RWPE1 (cell line): Measurements from ENCODE around the gene IL17A.

Source experiments
- CTCF ChIA-PET: fragments of 350-600 bp; sonication (Branson Sonifier 250); formaldehyde crosslinking; extraction: SDS; loops from one replicate; lab custom pipeline; 2021; lab: Yijun Ruan, JAX
- POLR2A ChIA-PET: fragments of 400-600 bp; formaldehyde crosslinking; extraction: SDS; loops from one replicate; lab custom pipeline; 2020; ENCODE audit warnings: antibody characterized with exemption; ENCODE audit not compliant: low non-redundant PET; lab: Yijun Ruan, JAX
- DNase-seq: peaks from one replicate; pipeline ENCODE4 v3.0.0; 2012; ENCODE audit warnings: low spot score
- H3K27ac ChIP-seq: fragments of 450-650 bp; 2 replicates; pipeline ENCODE4 v1.5.1; 2017
- TF ChIP-seq, protein P1 (sequence below): fragments of 450-650 bp; conservative IDR thresholded peaks from 2 replicates; pipeline ENCODE4 v1.5.1; 2017; ENCODE audit warnings: low read depth, mild to moderate bottlenecking

IL17A gene

DNA sequence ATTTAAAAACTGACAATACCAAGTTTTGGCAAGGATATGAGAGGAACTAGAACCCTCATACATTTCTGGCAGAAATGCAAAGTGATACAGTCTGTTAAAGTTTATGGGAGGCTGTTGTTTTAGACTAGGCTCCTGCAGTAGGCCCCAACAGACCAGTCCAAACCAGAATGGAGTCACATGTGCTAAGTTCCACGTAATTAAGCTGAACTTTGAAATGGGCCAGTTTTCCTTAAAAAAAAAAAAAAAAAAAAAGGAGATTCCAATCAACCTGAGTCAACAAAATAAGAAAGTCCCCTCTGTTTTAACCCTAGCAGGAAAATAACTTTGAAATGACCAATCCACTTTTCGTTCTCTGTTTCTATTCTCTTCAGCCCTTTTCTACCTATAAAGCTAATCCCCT is 31.6 kb downstream of the IL17A start:
- CTCF ChIA-PET, result no interaction called here
- no peak overlapping the region for H3K27ac ChIP-seq
- POLR2A ChIA-PET, result no interaction called here
- DNase-seq, result no peak
- TF ChIP-seq, protein P1, sequence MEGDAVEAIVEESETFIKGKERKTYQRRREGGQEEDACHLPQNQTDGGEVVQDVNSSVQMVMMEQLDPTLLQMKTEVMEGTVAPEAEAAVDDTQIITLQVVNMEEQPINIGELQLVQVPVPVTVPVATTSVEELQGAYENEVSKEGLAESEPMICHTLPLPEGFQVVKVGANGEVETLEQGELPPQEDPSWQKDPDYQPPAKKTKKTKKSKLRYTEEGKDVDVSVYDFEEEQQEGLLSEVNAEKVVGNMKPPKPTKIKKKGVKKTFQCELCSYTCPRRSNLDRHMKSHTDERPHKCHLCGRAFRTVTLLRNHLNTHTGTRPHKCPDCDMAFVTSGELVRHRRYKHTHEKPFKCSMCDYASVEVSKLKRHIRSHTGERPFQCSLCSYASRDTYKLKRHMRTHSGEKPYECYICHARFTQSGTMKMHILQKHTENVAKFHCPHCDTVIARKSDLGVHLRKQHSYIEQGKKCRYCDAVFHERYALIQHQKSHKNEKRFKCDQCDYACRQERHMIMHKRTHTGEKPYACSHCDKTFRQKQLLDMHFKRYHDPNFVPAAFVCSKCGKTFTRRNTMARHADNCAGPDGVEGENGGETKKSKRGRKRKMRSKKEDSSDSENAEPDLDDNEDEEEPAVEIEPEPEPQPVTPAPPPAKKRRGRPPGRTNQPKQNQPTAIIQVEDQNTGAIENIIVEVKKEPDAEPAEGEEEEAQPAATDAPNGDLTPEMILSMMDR, result no peak

DNA sequence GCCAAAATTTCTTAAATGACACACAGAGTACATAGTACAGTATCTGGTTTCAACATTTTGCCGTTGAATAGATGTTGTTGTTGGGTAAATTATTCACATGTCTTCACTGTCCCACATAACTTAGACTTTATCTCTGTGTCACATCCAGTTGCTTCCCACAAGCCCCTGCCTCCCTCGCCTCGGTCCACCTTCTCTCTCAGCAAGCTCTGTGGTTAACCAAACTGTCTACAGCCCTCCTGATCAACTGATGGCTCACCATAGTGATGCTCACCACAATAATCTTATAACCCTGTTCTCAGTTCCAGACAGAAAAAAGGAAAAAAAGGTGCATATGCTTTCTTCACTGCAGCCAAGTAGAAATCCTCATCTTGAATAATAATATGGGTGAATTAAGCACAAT is 35.1 kb downstream of the IL17A start:
- TF ChIP-seq, protein P1, result no peak
- no peak for DNase-seq
- no peak overlapping the region for H3K27ac ChIP-seq
- CTCF ChIA-PET, result no interaction called here
- POLR2A ChIA-PET, result no interaction called here

DNA sequence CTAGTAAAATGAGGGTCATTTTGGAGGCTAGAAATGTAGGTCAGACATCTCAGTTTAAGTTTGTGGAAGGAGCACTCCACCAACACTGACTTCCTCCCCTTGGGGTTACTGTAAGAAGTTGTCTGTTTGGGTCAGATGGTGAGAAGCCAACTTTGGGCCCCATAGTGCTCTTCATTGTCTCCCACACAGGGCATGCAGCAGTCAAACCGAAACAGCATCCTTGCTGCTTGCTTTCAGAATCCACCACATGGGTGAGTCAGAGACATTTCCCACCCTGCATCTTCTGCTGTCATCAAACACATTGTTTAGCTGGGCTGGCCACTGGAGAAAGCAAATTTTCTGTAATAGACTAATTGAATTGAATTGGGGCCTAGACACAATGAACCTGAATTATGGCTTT is 41.3 kb downstream of the IL17A start:
- TF ChIP-seq, protein P1, result no peak
- ChIA-PET CTCF (no interaction called here), POLR2A (no interaction called here)
- DNase-seq, result no peak
- no peak overlapping the region for H3K27ac ChIP-seq

DNA sequence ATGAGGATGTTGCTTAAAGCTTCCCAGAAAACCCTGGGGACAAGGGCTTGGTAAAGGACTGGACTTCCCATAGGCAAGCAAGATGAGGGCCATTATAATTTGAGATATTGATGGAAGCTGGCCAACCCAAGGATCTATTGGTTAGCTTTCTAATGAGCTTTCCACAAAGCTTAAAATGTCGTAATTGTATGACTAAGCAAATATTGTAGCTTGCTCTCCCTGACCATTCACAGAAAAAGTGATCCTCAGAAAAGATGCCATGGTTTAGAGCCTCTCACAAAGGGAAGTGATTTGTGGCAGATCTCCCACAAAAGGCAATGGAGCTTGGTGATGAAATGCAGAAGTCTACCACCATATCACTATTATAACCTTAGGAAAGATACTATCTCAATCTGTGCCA is 44.5 kb downstream of the IL17A start:
- TF ChIP-seq, protein P1, result no peak
- ChIA-PET POLR2A (no interaction called here), CTCF (interaction anchor here (0.6 kb wide), 3 partner anchors 15 to 452 kb away, joined by 3 read pairs; no protein-coding TSS in a partner anchor)
- DNase-seq, result no peak
- H3K27ac ChIP-seq, result no peak overlapping the region

DNA sequence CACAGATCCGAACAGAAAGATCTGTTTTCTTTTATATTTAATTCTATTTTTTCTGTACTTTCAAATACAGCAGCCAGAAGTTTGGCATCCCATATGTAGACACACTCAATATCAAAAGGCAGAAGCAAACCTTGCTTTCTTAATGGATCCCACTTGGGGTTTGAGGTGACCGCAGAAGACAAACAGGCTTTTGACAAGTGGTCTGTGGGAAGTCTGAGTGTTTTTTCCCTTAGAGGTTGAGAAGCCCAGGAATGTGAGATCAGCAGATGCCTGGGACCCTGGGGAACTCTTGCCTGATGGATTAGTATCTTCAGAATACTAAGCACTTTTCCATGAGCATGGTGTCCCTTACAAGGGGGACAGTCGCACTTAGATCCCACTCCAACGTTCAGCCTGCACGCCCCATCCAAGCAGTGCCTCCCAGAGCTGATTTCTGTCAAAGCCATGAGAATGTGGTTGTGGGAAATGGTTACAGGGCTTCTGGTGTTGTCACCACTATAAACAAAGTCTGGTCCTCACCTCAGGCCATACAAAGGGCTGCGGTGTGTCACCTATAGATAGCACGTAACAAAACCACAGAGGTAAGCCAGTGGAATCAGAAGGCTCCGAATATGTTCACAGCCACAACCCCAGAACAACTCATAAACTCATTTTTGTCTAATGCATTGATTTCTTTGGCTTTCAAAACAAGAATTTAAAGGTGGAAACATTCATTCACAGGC is 45.4 kb downstream of the IL17A start:
- CTCF ChIA-PET, result interaction anchor here (0.6 to 3.9 kb wide), 3 partner anchors 68 to 1384 kb away, joined by 3 to 29 read pairs (median 3); no protein-coding TSS in a partner anchor
- no peak overlapping the region for H3K27ac ChIP-seq
- no peak for DNase-seq

DNA sequence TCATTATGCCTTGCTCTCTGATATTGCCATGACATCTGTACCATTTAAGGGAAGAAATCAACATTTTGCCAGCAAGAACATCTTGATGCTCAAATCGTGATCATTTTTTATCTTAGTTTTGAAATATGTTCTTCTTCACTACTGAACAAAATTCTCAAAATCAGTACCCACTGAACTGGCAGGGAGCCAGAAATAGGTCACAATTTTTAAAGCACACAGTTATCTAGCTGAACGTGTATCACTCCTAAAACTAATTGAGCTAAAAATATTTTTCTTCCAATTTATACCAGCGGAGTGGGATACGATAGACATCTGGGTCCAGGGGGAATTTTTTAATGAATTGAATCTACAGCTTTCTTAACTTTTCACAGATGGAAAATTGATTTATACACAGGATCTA is 46.8 kb downstream of the IL17A start:
- TF ChIP-seq, protein P1, result no peak
- no peak overlapping the region for H3K27ac ChIP-seq
- POLR2A ChIA-PET, result no interaction called here
- CTCF ChIA-PET, result interaction anchor here (0.6 to 3.9 kb wide), 4 partner anchors 13 to 70 kb away, joined by 3 to 29 read pairs (median 4); no protein-coding TSS in a partner anchor
- no peak for DNase-seq

More for the DNA sequence above, 45.4 kb downstream of the IL17A start:
- TF ChIP-seq, protein P1, result no peak
- POLR2A ChIA-PET, result no interaction called here
